ENCODE results near the gene PANK4. TPM values are rescaled to one million over a fixed set of nuclear protein-coding genes. Genes with fewer than 3 reads are reported as not detected.

The PANK4 gene
- total RNA-seq, 1 experiment from 2014 or later = 27.0 TPM

DNA sequence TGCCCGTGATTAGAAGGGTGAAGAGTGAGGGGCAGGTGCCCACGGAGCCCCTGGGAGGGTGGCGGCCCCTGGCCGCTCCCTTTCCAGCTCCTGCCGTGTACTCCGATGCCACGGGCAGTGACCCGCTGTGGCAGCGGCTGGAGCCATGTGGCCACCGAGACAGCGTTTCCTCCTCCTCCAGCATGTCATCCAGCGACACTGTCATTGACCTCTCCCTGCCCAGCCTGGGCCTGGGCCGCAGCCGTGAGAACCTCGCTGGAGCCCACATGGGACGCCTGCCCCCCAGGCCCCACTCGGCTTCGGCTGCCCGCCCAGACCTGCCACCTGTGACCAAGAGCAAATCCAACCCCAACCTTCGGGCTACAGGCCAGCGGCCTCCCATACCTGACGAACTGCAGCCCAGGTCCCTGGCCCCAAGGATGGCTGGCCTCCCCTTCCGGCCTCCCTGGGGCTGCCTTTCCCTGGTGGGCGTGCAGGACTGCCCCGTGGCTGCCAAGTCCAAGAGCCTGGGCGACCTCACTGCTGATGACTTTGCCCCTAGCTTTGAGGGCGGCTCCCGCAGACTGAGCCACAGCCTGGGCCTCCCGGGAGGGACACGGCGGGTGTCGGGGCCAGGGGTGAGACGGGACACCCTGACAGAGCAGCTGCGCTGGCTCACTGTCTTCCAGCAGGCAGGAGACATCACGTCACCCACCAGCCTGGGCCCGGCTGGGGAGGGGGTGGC is 22.0 kb downstream of the PANK4 start:
- H3K27ac Mint-ChIP-seq (ENCODE audit: unreplicated experiment) = no peak overlapping the region
- intact Hi-C loops (cut with micrococcal nuclease; ENCODE audit: unreplicated experiment) = no loop called here
- TF ChIP-seq, protein P1, sequence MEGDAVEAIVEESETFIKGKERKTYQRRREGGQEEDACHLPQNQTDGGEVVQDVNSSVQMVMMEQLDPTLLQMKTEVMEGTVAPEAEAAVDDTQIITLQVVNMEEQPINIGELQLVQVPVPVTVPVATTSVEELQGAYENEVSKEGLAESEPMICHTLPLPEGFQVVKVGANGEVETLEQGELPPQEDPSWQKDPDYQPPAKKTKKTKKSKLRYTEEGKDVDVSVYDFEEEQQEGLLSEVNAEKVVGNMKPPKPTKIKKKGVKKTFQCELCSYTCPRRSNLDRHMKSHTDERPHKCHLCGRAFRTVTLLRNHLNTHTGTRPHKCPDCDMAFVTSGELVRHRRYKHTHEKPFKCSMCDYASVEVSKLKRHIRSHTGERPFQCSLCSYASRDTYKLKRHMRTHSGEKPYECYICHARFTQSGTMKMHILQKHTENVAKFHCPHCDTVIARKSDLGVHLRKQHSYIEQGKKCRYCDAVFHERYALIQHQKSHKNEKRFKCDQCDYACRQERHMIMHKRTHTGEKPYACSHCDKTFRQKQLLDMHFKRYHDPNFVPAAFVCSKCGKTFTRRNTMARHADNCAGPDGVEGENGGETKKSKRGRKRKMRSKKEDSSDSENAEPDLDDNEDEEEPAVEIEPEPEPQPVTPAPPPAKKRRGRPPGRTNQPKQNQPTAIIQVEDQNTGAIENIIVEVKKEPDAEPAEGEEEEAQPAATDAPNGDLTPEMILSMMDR (IDR thresholded peaks at IDR 0.05; ENCODE audit: insufficient read depth in 1 of 2, low read depth in 1 of 2, low read length in 1 of 2, severe bottlenecking in 1 of 2, unreplicated experiment in 1 of 2) = no peak
- no peaks in the 10 kb centered on the region for H3K4me1 Mint-ChIP-seq (ENCODE audit: low read depth, unreplicated experiment)
- no peak for DNase-seq
- H3K27me3 Mint-ChIP-seq (ENCODE audit: insufficient read depth, unreplicated experiment) = no peaks in the 10 kb centered on the region
- no TSS peak for BruUV-seq (replicated peaks)
- ChIA-PET CTCF (no interaction called here), POLR2A (no interaction called here)
- Histone ChIP-seq H3K9me3 (no peaks in the 10 kb centered on the region), H3K27me3 (replicated peaks; ENCODE audit: control insufficient read depth, insufficient read depth, low read length) (no peaks in the 10 kb centered on the region), H3K4me1 (no peaks in the 10 kb centered on the region), H3K36me3 (ENCODE audit: control insufficient read depth, insufficient read depth, low read length) (no peaks in the 10 kb centered on the region), H3K4me3 (ENCODE audit: low read depth, low read length) (no peak overlapping the region)
- no peak overlapping the region for H3K4me3 Mint-ChIP-seq (ENCODE audit: unreplicated experiment)
- H3K36me3 Mint-ChIP-seq (ENCODE audit: insufficient read depth, unreplicated experiment) = peaks cover 6% of the 10 kb centered on the region
- H3K9me3 Mint-ChIP-seq (ENCODE audit: unreplicated experiment) = no peaks in the 10 kb centered on the region

- H3K36me3 Mint-ChIP-seq (ENCODE audit: insufficient read depth, unreplicated experiment) = peaks cover 6% of the 10 kb centered on the region
- no peak overlapping the region for H3K4me3 Mint-ChIP-seq (ENCODE audit: unreplicated experiment)
- CTCF ChIA-PET = no interaction called here
- DNase-seq = no peak
- POLR2A ChIA-PET = no interaction called here
- H3K27me3 ChIP-seq (replicated peaks; ENCODE audit: control insufficient read depth, insufficient read depth, low read length) = no peaks in the 10 kb centered on the region
- TF ChIP-seq, protein P1 (IDR thresholded peaks at IDR 0.05; ENCODE audit: insufficient read depth in 1 of 2, low read depth in 1 of 2, low read length in 1 of 2, severe bottlenecking in 1 of 2, unreplicated experiment in 1 of 2) = no peak
- H3K4me1 Mint-ChIP-seq (ENCODE audit: low read depth, unreplicated experiment) = no peaks in the 10 kb centered on the region
- BruUV-seq (replicated peaks) = no TSS peak
- H3K27me3 Mint-ChIP-seq (ENCODE audit: insufficient read depth, unreplicated experiment) = no peaks in the 10 kb centered on the region
- H3K4me3 ChIP-seq (ENCODE audit: low read depth, low read length) = no peak overlapping the region
- H3K27ac Mint-ChIP-seq (ENCODE audit: unreplicated experiment) = no peak overlapping the region
- no peaks in the 10 kb centered on the region for H3K9me3 Mint-ChIP-seq (ENCODE audit: unreplicated experiment)
- no peaks in the 10 kb centered on the region for H3K36me3 ChIP-seq (ENCODE audit: control insufficient read depth, insufficient read depth, low read length)
- intact Hi-C loops (cut with micrococcal nuclease; ENCODE audit: unreplicated experiment) = no loop called here
- no peaks in the 10 kb centered on the region for H3K4me1 ChIP-seq
- H3K9me3 ChIP-seq = no peaks in the 10 kb centered on the region
Measured at GRCh38 chr1:2503554-2504224, 22.7 kb downstream of the PANK4 start.

- H3K4me3 Mint-ChIP-seq (ENCODE audit: unreplicated experiment) = no peak overlapping the region
- POLR2A ChIA-PET = no interaction called here
- CTCF ChIA-PET = no interaction called here
- H3K27me3 Mint-ChIP-seq (ENCODE audit: insufficient read depth, unreplicated experiment) = no peaks in the 10 kb centered on the region
- no peak for DNase-seq
- peaks cover 6% of the 10 kb centered on the region for H3K36me3 Mint-ChIP-seq (ENCODE audit: insufficient read depth, unreplicated experiment)
- no peaks in the 10 kb centered on the region for H3K9me3 Mint-ChIP-seq (ENCODE audit: unreplicated experiment)
- no peak overlapping the region for H3K27ac Mint-ChIP-seq (ENCODE audit: unreplicated experiment)
- H3K36me3 ChIP-seq (ENCODE audit: control insufficient read depth, insufficient read depth, low read length) = no peaks in the 10 kb centered on the region
- H3K4me1 ChIP-seq = no peaks in the 10 kb centered on the region
- H3K4me3 ChIP-seq (ENCODE audit: low read depth, low read length) = no peak overlapping the region
- intact Hi-C loops (cut with micrococcal nuclease; ENCODE audit: unreplicated experiment) = no loop called here
- no TSS peak for BruUV-seq (replicated peaks)
- no peaks in the 10 kb centered on the region for H3K9me3 ChIP-seq
- TF ChIP-seq, protein P1 (IDR thresholded peaks at IDR 0.05; ENCODE audit: insufficient read depth in 1 of 2, low read depth in 1 of 2, low read length in 1 of 2, severe bottlenecking in 1 of 2, unreplicated experiment in 1 of 2) = no peak
- H3K27me3 ChIP-seq (replicated peaks; ENCODE audit: control insufficient read depth, insufficient read depth, low read length) = no peaks in the 10 kb centered on the region
- no peaks in the 10 kb centered on the region for H3K4me1 Mint-ChIP-seq (ENCODE audit: low read depth, unreplicated experiment)
Measured at GRCh38 chr1:2502661-2503553, 23.5 kb downstream of the PANK4 start.
